ENCODE measurements around the gene DDX50.

Gene DDX50

DNA sequence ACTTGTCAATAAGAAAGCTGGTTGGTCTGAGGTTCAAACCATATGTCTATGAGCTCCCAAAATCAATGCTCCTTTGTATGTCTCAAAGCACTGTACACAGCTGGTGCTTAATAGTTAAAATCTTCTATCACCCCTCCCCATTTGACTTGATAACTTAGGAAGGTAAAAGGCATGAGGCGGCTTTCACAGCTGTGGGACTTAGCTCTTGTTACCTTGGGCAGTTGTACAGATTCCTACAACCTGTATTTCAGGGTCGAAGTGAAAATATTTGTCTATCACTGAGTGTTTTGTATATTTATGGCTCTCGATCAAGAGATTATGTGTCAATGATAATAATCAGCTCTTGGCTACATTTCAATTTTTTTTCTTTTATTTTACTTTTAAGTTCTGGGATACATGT lies 86.5 kb downstream of the DDX50 start:
- H3K18ac ChIP-seq (ENCODE audit: low read length): no peak overlapping the region
- H2AK5ac ChIP-seq (ENCODE audit: low read depth, low read length): no peak overlapping the region
- no peak for DNase-seq (ENCODE audit: low spot score)
- H3K36me3 ChIP-seq (replicated peaks in 1 of 2; ENCODE audit: control insufficient read depth in 2 of 2, insufficient read depth in 2 of 2, low read length in 2 of 2): peaks cover 2 to 67% of the 10 kb centered on the region in 2 donors
- no peak overlapping the region for H2AFZ ChIP-seq (ENCODE audit: low read length)
- no peak overlapping the region for H2BK120ac ChIP-seq (ENCODE audit: low read depth, low read length)
- H2BK15ac ChIP-seq (ENCODE audit: low read length): no peak overlapping the region
- no peak overlapping the region for H2BK12ac ChIP-seq (ENCODE audit: low read length)
- H3K9me3 ChIP-seq (replicated peaks in 1 of 2; ENCODE audit: control insufficient read depth in 2 of 2, insufficient read depth in 1 of 2, low read depth in 1 of 2, low read length in 2 of 2): no peaks in the 10 kb centered on the region
- no peak overlapping the region for H3K9ac ChIP-seq (ENCODE audit: low read depth, low read length, poor library complexity)
- H3K4me2 ChIP-seq (ENCODE audit: insufficient read depth, low read length, poor library complexity, severe bottlenecking): no peak overlapping the region
- no peak overlapping the region for H3K4me3 ChIP-seq (ENCODE audit: low read length in 2 of 2)
- no peak overlapping the region for H3K4ac ChIP-seq (ENCODE audit: low read length)
- no peaks in the 10 kb centered on the region for H3K27me3 ChIP-seq (ENCODE audit: control insufficient read depth in 3 of 3, insufficient read depth in 3 of 3, low read depth in 1 of 3, low read length in 3 of 3)
- no peak overlapping the region for H4K91ac ChIP-seq (ENCODE audit: low read depth, low read length, poor library complexity)
- H4K8ac ChIP-seq (ENCODE audit: low read depth, low read length): no peak overlapping the region
- WGBS, 2 donors (ENCODE audit: extremely low coverage in 2 of 2, insufficient read length in 2 of 2, insufficient replicate concordance in 1 of 2): no CpG with 5 or more reads among the region's 3 CpGs
- no peak overlapping the region for H2BK5ac ChIP-seq (ENCODE audit: low read length)
- H3K79me1 ChIP-seq (ENCODE audit: low read depth, low read length): peaks cover 7% of the 10 kb centered on the region
- H3K14ac ChIP-seq (ENCODE audit: low read length): no peak overlapping the region
- H3K4me1 ChIP-seq (ENCODE audit: control insufficient read depth in 2 of 2, insufficient read depth in 1 of 2, low read depth in 1 of 2, low read length in 2 of 2): peaks cover 0 to 1% of the 10 kb centered on the region in 2 donors
- no peak overlapping the region for H3K27ac ChIP-seq (replicated peaks; ENCODE audit: low read length)
- H3K23ac ChIP-seq (ENCODE audit: low read depth, low read length, poor library complexity): no peak overlapping the region

DNA sequence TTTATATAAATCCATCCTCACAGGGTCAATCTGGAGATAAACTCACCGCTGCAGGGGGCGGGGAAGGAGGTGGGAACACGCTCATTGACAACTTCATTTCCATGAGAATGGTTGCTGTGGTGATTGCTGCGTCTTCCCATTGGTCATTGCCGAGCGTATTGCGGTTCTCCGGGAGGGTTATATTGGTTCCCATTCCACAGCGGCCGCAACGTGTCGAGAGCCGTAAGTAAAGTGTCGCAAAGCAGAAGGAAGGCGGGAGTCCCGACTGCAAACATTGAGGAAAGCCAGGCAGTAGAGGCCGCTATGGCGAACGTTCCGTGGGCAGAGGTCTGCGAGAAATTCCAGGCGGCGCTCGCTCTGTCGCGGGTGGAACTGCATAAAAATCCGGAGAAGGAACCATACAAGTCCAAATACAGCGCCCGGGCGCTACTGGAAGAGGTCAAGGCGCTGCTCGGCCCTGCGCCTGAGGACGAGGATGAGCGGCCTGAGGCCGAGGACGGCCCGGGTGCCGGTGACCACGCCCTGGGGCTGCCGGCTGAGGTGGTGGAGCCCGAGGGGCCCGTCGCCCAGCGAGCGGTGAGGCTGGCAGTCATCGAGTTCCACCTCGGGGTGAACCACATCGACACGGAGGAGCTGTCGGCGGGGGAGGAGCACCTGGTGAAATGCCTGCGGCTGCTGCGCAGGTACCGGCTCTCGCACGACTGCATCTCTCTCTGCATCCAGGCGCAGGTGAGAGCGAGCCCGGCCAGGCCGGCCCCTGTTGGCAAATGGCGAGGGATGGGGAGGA lies 87.6 kb downstream of the DDX50 start, which contains the start of gene KIFBP:
KIFBP (plus strand) TSS at position 274 of the 787 bp plus-strand sequence; CDS start at position 304, 30 bp downstream.
- Histone ChIP-seq H2AFZ (ENCODE audit: low read length) (peak within 1 kb of the TSS; percentile 91), H3K18ac (ENCODE audit: low read length) (peak within 1 kb of the TSS; percentile 93), H2BK12ac (ENCODE audit: low read length) (no peak within 1 kb of the TSS), H3K4me1 (ENCODE audit: control insufficient read depth in 2 of 2, insufficient read depth in 1 of 2, low read depth in 1 of 2, low read length in 2 of 2) (peaks cover 0 to 1% of the 10 kb centered on the region in 2 donors), H3K79me1 (ENCODE audit: low read depth, low read length) (peaks cover 7% of the 10 kb centered on the region), H3K27me3 (ENCODE audit: control insufficient read depth in 3 of 3, insufficient read depth in 3 of 3, low read depth in 1 of 3, low read length in 3 of 3) (no peaks in the 10 kb centered on the region), H4K8ac (ENCODE audit: low read depth, low read length) (no peak within 1 kb of the TSS), H3K9ac (ENCODE audit: low read depth, low read length, poor library complexity) (peak within 1 kb of the TSS; percentile 90), H3K9me3 (replicated peaks in 1 of 2; ENCODE audit: control insufficient read depth in 2 of 2, insufficient read depth in 1 of 2, low read depth in 1 of 2, low read length in 2 of 2) (no peaks in the 10 kb centered on the region), H2BK5ac (ENCODE audit: low read length) (peak within 1 kb of the TSS; percentile 85), H3K4me3 (ENCODE audit: low read length in 2 of 2) (peak within 1 kb of the TSS; percentile 68 to 96), H3K23ac (ENCODE audit: low read depth, low read length, poor library complexity) (peak within 1 kb of the TSS; percentile 98), H3K4me2 (ENCODE audit: insufficient read depth, low read length, poor library complexity, severe bottlenecking) (peak within 1 kb of the TSS; percentile 83), H4K91ac (ENCODE audit: low read depth, low read length, poor library complexity) (no peak within 1 kb of the TSS), H2AK5ac (ENCODE audit: low read depth, low read length) (peak within 1 kb of the TSS; percentile 5), H3K27ac (replicated peaks; ENCODE audit: low read length) (peak within 1 kb of the TSS; percentile 84), H3K4ac (ENCODE audit: low read length) (no peak within 1 kb of the TSS), H3K14ac (ENCODE audit: low read length) (peak within 1 kb of the TSS; percentile 48), H3K36me3 (replicated peaks in 1 of 2; ENCODE audit: control insufficient read depth in 2 of 2, insufficient read depth in 2 of 2, low read length in 2 of 2) (peaks cover 4 to 66% of the 10 kb centered on the region in 2 donors), H2BK15ac (ENCODE audit: low read length) (peak within 1 kb of the TSS; percentile 52), H2BK120ac (ENCODE audit: low read depth, low read length) (peak within 1 kb of the TSS; percentile 69)
- peak; percentile 95 for DNase-seq (ENCODE audit: low spot score)
- no CpG with 5 or more reads among the region's 62 CpGs for WGBS, 2 donors (ENCODE audit: extremely low coverage in 2 of 2, insufficient read length in 2 of 2, insufficient replicate concordance in 1 of 2)

DNA sequence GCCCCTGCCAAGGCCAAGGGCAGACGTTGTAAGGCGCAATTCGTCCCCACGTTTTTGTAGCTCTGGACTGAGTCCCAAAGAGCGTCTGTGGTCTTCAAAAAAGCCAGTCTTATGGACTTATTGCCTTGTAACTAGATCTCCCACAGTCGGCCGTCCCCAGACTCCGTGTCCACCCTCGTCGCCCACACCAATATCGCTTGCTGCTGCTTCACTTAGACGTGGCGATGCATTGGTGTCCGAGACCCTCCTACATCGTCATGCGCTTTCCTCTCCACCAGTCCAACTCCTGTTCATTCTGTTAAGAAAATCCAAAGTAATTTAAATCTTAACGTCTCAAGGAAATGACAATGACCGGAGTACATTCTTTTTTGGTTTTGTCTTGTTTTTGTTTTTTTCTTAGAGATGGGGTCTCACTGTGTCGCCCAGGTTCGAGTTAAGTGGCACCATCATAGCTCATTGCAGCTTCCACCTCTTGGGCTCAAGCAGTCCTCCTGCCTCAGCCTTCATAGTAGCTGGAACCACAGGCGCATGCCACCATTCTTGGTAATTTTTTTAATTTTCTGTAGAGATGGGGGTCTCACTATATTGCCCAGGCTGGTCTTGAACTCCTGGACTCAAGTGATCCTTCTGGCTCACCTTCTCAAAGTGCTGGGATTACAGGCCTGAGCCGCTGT lies 88.3 kb downstream of the DDX50 start:
- no CpG with 5 or more reads among the region's 22 CpGs for WGBS, 2 donors (ENCODE audit: extremely low coverage in 2 of 2, insufficient read length in 2 of 2, insufficient replicate concordance in 1 of 2)
- H3K4me3 ChIP-seq (ENCODE audit: low read length in 2 of 2): peak overlapping the region; percentile 68 to 96
- peak overlapping the region; percentile 90 for H3K9ac ChIP-seq (ENCODE audit: low read depth, low read length, poor library complexity)
- H3K27ac ChIP-seq (replicated peaks; ENCODE audit: low read length): no peak overlapping the region
- peak overlapping the region; percentile 93 for H3K18ac ChIP-seq (ENCODE audit: low read length)
- H3K14ac ChIP-seq (ENCODE audit: low read length): peak overlapping the region; percentile 48
- H3K9me3 ChIP-seq (replicated peaks in 1 of 2; ENCODE audit: control insufficient read depth in 2 of 2, insufficient read depth in 1 of 2, low read depth in 1 of 2, low read length in 2 of 2): no peaks in the 10 kb centered on the region
- H2BK5ac ChIP-seq (ENCODE audit: low read length): no peak overlapping the region
- no peak overlapping the region for H2BK15ac ChIP-seq (ENCODE audit: low read length)
- no peak overlapping the region for H2BK12ac ChIP-seq (ENCODE audit: low read length)
- DNase-seq (ENCODE audit: low spot score): no peak
- peak overlapping the region; percentile 5 for H2AK5ac ChIP-seq (ENCODE audit: low read depth, low read length)
- no peaks in the 10 kb centered on the region for H3K27me3 ChIP-seq (ENCODE audit: control insufficient read depth in 3 of 3, insufficient read depth in 3 of 3, low read depth in 1 of 3, low read length in 3 of 3)
- peak overlapping the region; percentile 69 for H2BK120ac ChIP-seq (ENCODE audit: low read depth, low read length)
- H3K4ac ChIP-seq (ENCODE audit: low read length): no peak overlapping the region
- peaks cover 7% of the 10 kb centered on the region for H3K79me1 ChIP-seq (ENCODE audit: low read depth, low read length)
- H2AFZ ChIP-seq (ENCODE audit: low read length): peak overlapping the region; percentile 91
- H4K8ac ChIP-seq (ENCODE audit: low read depth, low read length): no peak overlapping the region
- H3K23ac ChIP-seq (ENCODE audit: low read depth, low read length, poor library complexity): peak overlapping the region; percentile 98
- no peak overlapping the region for H4K91ac ChIP-seq (ENCODE audit: low read depth, low read length, poor library complexity)
- peak overlapping the region; percentile 83 for H3K4me2 ChIP-seq (ENCODE audit: insufficient read depth, low read length, poor library complexity, severe bottlenecking)
- H3K36me3 ChIP-seq (replicated peaks in 1 of 2; ENCODE audit: control insufficient read depth in 2 of 2, insufficient read depth in 2 of 2, low read length in 2 of 2): peaks cover 4 to 63% of the 10 kb centered on the region in 2 donors
- H3K4me1 ChIP-seq (ENCODE audit: control insufficient read depth in 2 of 2, insufficient read depth in 1 of 2, low read depth in 1 of 2, low read length in 2 of 2): peaks cover 0 to 1% of the 10 kb centered on the region in 2 donors

All from neuronal stem cell (in vitro differentiated cells).